SU-DHL-6 (cell line): Measurements from ENCODE around the gene HES7.

Experiments
- H2AFZ ChIP-seq: fragments of 200-600 bp; sonication (generic); 2 replicates; pipeline ENCODE4 v1.6.1; 2014; ENCODE audit warnings: low read depth, mild to moderate bottlenecking, moderate library complexity, mixed read lengths, antibody characterized with exemption, low read length; ENCODE audit not compliant: severe bottlenecking
- H3F3A ChIP-seq: fragments of 200-600 bp; shearing (Covaris generic); 2 replicates; pipeline ENCODE4 v1.6.0; 2016; ENCODE audit warnings: antibody characterized with exemption, mild to moderate bottlenecking; ENCODE audit not compliant: insufficient read depth
- H3K27ac ChIP-seq: fragments of 200-600 bp; sonication (generic); 2 replicates; pipeline ENCODE4 v1.5.1; 2016; ENCODE audit warnings: low read depth, mild to moderate bottlenecking, low read length, moderate library complexity, mixed read lengths
- H3K27me3 ChIP-seq: fragments of 200-600 bp; sonication (generic), shearing (Covaris generic); 2 replicates; pipeline ENCODE4 v1.6.0; 2014; ENCODE audit warnings: mild to moderate bottlenecking, low read length
- H3K36me3 ChIP-seq: fragments of 200-600 bp; sonication (generic); 2 replicates; pipeline ENCODE4 v1.6.1; 2014; ENCODE audit warnings: mild to moderate bottlenecking, low read length, mixed read lengths
- H3K4me2 ChIP-seq: fragments of 300-600, 200-600 bp; shearing (Covaris generic), sonication (generic); 2 replicates; pipeline ENCODE4 v1.6.0; 2014; ENCODE audit warnings: low read length, low read depth, mild to moderate bottlenecking; ENCODE audit not compliant: poor library complexity, severe bottlenecking
- H3K4me3 ChIP-seq: fragments of 200-600 bp; sonication (generic); 2 replicates; pipeline ENCODE4 v1.5.1; 2014; ENCODE audit warnings: antibody characterized with exemption, low read length, mild to moderate bottlenecking, mixed read lengths; ENCODE audit not compliant: insufficient read depth, poor library complexity, severe bottlenecking
- H3K79me2 ChIP-seq: fragments of 200-600 bp; sonication (generic); 2 replicates; pipeline ENCODE4 v1.6.1; 2014; ENCODE audit warnings: mild to moderate bottlenecking, low read length, moderate library complexity; ENCODE audit not compliant: insufficient read depth
- H3K9ac ChIP-seq: fragments of 200-600 bp; sonication (generic); 2 replicates; pipeline ENCODE4 v1.7.0; 2014; ENCODE audit warnings: mild to moderate bottlenecking, low read length
- H3K9me2 ChIP-seq: fragments of 200-600 bp; sonication (generic); replicated peaks from 2 replicates; pipeline ENCODE4 v1.6.1; 2014; ENCODE audit warnings: low read length; ENCODE audit not compliant: insufficient read depth
- H3K9me3 ChIP-seq: fragments of 200-600 bp; sonication (generic); 2 replicates; pipeline ENCODE4 v1.6.1; 2014; ENCODE audit warnings: low read length, mixed read lengths; ENCODE audit not compliant: insufficient read depth
- H4K20me1 ChIP-seq: fragments of 200-600 bp; sonication (generic); 2 replicates; pipeline ENCODE4 v1.6.1; 2014; ENCODE audit warnings: low read depth, mild to moderate bottlenecking, antibody characterized with exemption, low read length, moderate library complexity, mixed read lengths
- CTCF ChIP-seq: fragments of 200-600 bp; sonication (generic); IDR thresholded peaks from one replicate; pipeline ENCODE4 v1.5.1; 2017; ENCODE audit warnings: antibody characterized with exemption, mild to moderate bottlenecking, low read length, moderate library complexity; ENCODE audit not compliant: insufficient read depth, poor library complexity, severe bottlenecking
- EZH2phosphoT487 ChIP-seq: fragments of 200-600 bp; sonication (generic), shearing (Covaris generic); conservative IDR thresholded peaks from 2 replicates; pipeline ENCODE4 v1.6.1; 2018; ENCODE audit warnings: mild to moderate bottlenecking, antibody characterized with exemption, low read length, moderate library complexity, mixed read lengths

HES7 gene

GRCh38 chr17:8145811-8146210, 21.9 kb upstream of the HES7 start:
- H3K27me3 ChIP-seq: no peaks in the 10 kb centered on the region
- TF ChIP-seq CTCF: no peak
- TF ChIP-seq EZH2phosphoT487: no peak
- H3K79me2 ChIP-seq: no peaks in the 10 kb centered on the region
- no peak overlapping the region for H3K4me2 ChIP-seq
- H3K9me2 ChIP-seq: no peaks in the 10 kb centered on the region
- no peak overlapping the region for H3K27ac ChIP-seq
- no peaks in the 10 kb centered on the region for H3K36me3 ChIP-seq
- H3K4me3 ChIP-seq: no peak overlapping the region
- H4K20me1 ChIP-seq: no peaks in the 10 kb centered on the region
- H3F3A ChIP-seq: no peaks in the 10 kb centered on the region
- no peaks in the 10 kb centered on the region for H3K9me3 ChIP-seq
- no peak overlapping the region for H3K9ac ChIP-seq
- H2AFZ ChIP-seq: no peak overlapping the region

GRCh38 chr17:8144401-8145231, 20.7 kb upstream of the HES7 start:
- H3K27ac ChIP-seq: no peak overlapping the region
- no peak overlapping the region for H3K4me3 ChIP-seq
- no peak overlapping the region for H3K4me2 ChIP-seq
- no peak for TF ChIP-seq CTCF
- TF ChIP-seq EZH2phosphoT487: no peak
- no peaks in the 10 kb centered on the region for H4K20me1 ChIP-seq
- H3K36me3 ChIP-seq: no peaks in the 10 kb centered on the region
- H2AFZ ChIP-seq: no peak overlapping the region
- H3K9me3 ChIP-seq: no peaks in the 10 kb centered on the region
- H3K9ac ChIP-seq: no peak overlapping the region
- 0 out of 2 replicates have a peak, but pooled peaks cover 1% of the 10 kb centered on the region for H3F3A ChIP-seq
- H3K9me2 ChIP-seq: no peaks in the 10 kb centered on the region
- H3K79me2 ChIP-seq: no peaks in the 10 kb centered on the region
- H3K27me3 ChIP-seq: no peaks in the 10 kb centered on the region

- Histone ChIP-seq H3K27ac (no peak overlapping the region), H3K9me3 (no peaks in the 10 kb centered on the region), H3K9me2 (no peaks in the 10 kb centered on the region), H3F3A (peaks cover 4% of the 10 kb centered on the region; the same call in 1 of the 2 replicates), H4K20me1 (no peaks in the 10 kb centered on the region), H3K9ac (no peak overlapping the region), H3K27me3 (no peaks in the 10 kb centered on the region), H3K4me2 (no peak overlapping the region), H2AFZ (no peak overlapping the region), H3K79me2 (no peaks in the 10 kb centered on the region), H3K4me3 (no peak overlapping the region), H3K36me3 (no peaks in the 10 kb centered on the region)
- TF ChIP-seq EZH2phosphoT487 (no peak), CTCF (no peak)
Measured at GRCh38 chr17:8143581-8144400, 19.9 kb upstream of the HES7 start.
